Nephron (organoid): ENCODE data around the gene UBA1.
A peak's percentile ranks its signal among the peaks of the same experiment; 100 is the strongest.

Experiments used
- H3K27ac Mint-ChIP-seq, 3 experiments: 2 replicates each; pipeline ENCODE4 v1.8.0; 2020; ENCODE audit warnings: mixed read lengths in 3 of 3, mild to moderate bottlenecking in 2 of 3, moderate library complexity in 1 of 3
- H3K27me3 Mint-ChIP-seq: 2 replicates; pipeline ENCODE4 v1.8.0; 2021; ENCODE audit warnings: low read depth, mild to moderate bottlenecking, moderate library complexity, mixed read lengths
- H3K36me3 Mint-ChIP-seq: 2 replicates; pipeline ENCODE4 v1.8.0; 2020; ENCODE audit warnings: low read depth, mixed read lengths
- H3K4me1 Mint-ChIP-seq: 2 replicates; pipeline ENCODE4 v1.8.0; 2020; ENCODE audit warnings: mixed read lengths
- H3K4me3 Mint-ChIP-seq, 3 experiments: 2 replicates each; pipeline ENCODE4 v1.8.0; 2020; ENCODE audit warnings: mild to moderate bottlenecking in 3 of 3, mixed read lengths in 3 of 3, moderate library complexity in 2 of 3
- H3K9me3 Mint-ChIP-seq: 2 replicates; pipeline ENCODE4 v1.8.0; 2020; ENCODE audit warnings: mixed read lengths
- TF ChIP-seq, protein P1 (sequence below), 3 experiments: fragments of 200-600 bp; sonication (generic); IDR thresholded peaks; one replicate each; pipeline ENCODE4 v1.5.0; 2021; ENCODE audit warnings: antibody characterized with exemption in 3 of 3; ENCODE audit not compliant: unreplicated experiment in 3 of 3

UBA1 gene

DNA sequence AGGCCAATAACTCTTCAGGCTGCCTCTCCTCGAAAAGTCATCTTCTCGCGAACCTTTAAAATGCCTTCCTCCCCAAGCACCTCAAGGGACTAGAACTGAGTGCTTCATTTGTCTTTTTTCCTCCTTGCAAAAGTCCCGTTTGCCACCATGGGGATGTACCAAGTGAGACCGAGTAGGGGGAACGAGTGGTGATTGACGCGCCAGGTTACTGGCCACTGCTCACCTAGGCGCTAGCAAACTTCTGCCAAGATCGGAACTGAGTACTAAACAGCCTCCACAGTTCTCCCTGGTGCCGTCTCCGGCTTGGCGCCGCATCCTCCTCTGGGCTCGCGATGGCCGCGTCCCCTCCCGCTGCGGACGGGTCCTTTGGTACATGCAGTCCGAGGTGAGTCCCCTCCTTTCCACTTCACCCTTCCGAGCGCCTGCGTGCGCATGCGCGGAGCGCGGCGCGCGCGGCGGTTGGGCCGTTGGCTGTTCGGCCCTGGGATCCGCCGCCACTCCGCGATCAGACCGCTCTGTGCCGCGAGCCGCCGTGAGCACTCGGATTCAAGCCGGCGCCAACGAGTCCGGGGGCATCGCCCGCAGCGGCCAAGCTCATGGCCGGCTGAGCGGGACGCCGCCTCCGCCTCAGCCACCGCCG is 24.8 kb downstream of the UBA1 start, which contains the start of gene CDK16:
Gene CDK16 (plus strand): TSS at position 402 of the 640 bp plus-strand sequence. CDS start 4,877 bp downstream, outside the sequence.
- Mint-ChIP-seq H3K27me3 (no peaks in the 10 kb centered on the region), H3K4me3 (peak within 1 kb of the TSS; percentile 94 to 96 (median 94)), H3K9me3 (no peaks in the 10 kb centered on the region), H3K4me1 (peaks cover 32% of the 10 kb centered on the region), H3K36me3 (peaks cover 47% of the 10 kb centered on the region), H3K27ac (peak within 1 kb of the TSS; percentile 99 to 100 (median 99))
- TF ChIP-seq, protein P1, sequence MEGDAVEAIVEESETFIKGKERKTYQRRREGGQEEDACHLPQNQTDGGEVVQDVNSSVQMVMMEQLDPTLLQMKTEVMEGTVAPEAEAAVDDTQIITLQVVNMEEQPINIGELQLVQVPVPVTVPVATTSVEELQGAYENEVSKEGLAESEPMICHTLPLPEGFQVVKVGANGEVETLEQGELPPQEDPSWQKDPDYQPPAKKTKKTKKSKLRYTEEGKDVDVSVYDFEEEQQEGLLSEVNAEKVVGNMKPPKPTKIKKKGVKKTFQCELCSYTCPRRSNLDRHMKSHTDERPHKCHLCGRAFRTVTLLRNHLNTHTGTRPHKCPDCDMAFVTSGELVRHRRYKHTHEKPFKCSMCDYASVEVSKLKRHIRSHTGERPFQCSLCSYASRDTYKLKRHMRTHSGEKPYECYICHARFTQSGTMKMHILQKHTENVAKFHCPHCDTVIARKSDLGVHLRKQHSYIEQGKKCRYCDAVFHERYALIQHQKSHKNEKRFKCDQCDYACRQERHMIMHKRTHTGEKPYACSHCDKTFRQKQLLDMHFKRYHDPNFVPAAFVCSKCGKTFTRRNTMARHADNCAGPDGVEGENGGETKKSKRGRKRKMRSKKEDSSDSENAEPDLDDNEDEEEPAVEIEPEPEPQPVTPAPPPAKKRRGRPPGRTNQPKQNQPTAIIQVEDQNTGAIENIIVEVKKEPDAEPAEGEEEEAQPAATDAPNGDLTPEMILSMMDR (IDR thresholded peaks at IDR 0.05; ENCODE audit: unreplicated experiment in 3 of 3): no peak

DNA sequence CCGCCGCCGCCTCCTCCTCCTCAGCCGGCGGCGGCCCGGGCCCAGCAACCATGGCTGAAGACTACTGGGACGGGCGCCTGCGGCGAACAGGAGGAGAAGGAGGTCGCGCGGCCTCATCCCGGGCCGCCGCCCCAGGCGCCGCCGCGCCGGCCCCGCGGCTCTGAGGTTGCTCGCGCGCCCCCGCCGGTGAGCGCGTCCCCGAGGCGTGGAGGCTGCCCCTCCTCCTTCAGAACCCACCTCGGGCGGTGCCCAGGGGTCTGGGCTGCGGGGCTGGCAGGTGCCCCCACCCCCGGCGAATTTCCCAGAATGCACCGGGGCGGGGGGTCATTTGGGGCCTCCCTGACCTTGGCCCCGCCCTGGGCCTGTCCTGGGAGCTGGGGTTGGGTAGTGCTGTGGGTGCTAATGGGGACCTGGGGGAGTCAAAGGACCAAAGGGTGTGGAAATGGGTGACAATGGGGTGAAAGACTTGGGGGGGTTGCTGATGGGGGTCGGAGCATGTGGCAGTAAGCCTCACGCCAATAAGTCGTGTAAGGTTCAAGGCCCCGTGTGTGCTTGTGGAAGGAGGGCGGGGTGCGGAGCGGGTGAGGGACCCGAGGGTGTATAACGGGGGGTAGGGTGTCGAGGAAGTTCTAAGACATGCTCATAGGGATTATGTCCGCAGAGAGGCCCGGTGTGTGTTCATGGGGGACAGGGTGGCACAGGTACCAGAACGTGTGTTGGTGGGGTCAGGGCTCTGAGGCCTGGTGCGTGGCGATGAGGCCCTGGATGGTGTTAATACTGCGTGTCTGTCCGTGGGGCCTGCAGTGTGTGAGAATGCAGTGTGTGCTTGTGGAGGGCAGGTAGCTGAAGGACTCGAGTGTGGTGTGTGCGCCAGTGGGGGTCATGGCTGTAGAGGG is 25.5 kb downstream of the UBA1 start:
- H3K4me3 Mint-ChIP-seq: peak overlapping the region; percentile 91 to 96 (median 94)
- H3K36me3 Mint-ChIP-seq: peaks cover 45% of the 10 kb centered on the region
- H3K9me3 Mint-ChIP-seq: no peaks in the 10 kb centered on the region
- H3K27ac Mint-ChIP-seq: peak overlapping the region; percentile 84 to 99 (median 94)
- TF ChIP-seq, protein P1 (IDR thresholded peaks at IDR 0.05; ENCODE audit: unreplicated experiment in 3 of 3): no peak
- H3K27me3 Mint-ChIP-seq: no peaks in the 10 kb centered on the region
- peaks cover 32% of the 10 kb centered on the region for H3K4me1 Mint-ChIP-seq

DNA sequence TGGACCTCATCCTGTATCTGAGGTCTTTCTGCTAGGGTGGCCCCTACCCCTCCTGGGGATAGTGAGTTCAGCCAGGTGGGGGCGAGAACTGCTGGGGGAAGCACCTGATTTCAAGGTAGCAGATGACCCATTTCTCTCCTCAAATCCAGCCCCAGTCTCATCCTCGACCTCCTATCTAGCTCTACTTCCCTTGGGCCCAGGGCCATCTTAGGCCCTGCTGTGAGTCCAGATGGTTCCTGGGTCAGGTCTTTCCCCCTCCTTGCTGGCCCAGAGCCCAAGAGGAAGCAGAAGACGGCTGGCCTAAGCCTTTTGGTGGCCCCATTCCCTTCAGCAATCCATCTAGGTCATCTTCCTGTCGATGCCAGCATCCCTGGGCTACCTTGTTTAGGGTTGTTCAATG is 28.1 kb downstream of the UBA1 start:
- TF ChIP-seq, protein P1 (IDR thresholded peaks at IDR 0.05; ENCODE audit: unreplicated experiment in 3 of 3): no peak
- no peaks in the 10 kb centered on the region for H3K27me3 Mint-ChIP-seq
- H3K4me3 Mint-ChIP-seq: peak overlapping the region; percentile 15 to 45 (median 42)
- peaks cover 47% of the 10 kb centered on the region for H3K36me3 Mint-ChIP-seq
- H3K9me3 Mint-ChIP-seq: no peaks in the 10 kb centered on the region
- H3K4me1 Mint-ChIP-seq: peaks cover 24% of the 10 kb centered on the region
- no peak overlapping the region for H3K27ac Mint-ChIP-seq

DNA sequence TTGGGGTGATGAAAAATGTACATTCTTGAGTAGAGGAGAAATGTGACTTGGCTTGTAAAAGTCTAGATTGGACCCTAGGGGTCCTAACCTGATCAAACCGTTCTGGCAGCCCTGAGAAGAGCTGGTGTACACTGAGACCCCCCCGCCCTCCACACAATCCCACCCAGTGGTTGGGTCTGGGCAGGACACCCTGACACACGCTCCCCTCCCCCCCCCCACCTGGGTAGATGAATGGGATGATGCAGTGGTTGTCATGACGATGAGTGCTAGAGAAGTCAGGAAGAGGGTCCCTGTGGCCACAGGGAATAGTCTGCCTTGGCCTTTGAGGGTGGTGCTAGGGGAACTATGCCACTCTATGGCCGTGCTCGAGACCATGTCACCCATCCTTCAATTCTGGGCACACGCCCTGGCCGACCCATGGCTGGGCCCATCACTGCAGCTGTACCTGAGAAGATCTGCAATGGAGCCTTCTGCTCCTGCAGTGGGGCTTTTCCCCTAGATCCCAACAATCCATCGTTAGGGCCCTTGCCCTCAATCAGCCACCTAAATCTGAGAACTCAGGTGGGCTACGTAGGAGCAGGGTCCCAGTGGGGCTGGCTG is 29.2 kb downstream of the UBA1 start:
- TF ChIP-seq, protein P1 (IDR thresholded peaks at IDR 0.05; ENCODE audit: unreplicated experiment in 3 of 3): no peak
- Mint-ChIP-seq H3K4me1 (peaks cover 19% of the 10 kb centered on the region), H3K27me3 (no peaks in the 10 kb centered on the region), H3K27ac (no peak overlapping the region), H3K4me3 (peak overlapping the region in 1 of 3 experiments; percentile 29), H3K36me3 (peaks cover 55% of the 10 kb centered on the region), H3K9me3 (no peaks in the 10 kb centered on the region)

DNA sequence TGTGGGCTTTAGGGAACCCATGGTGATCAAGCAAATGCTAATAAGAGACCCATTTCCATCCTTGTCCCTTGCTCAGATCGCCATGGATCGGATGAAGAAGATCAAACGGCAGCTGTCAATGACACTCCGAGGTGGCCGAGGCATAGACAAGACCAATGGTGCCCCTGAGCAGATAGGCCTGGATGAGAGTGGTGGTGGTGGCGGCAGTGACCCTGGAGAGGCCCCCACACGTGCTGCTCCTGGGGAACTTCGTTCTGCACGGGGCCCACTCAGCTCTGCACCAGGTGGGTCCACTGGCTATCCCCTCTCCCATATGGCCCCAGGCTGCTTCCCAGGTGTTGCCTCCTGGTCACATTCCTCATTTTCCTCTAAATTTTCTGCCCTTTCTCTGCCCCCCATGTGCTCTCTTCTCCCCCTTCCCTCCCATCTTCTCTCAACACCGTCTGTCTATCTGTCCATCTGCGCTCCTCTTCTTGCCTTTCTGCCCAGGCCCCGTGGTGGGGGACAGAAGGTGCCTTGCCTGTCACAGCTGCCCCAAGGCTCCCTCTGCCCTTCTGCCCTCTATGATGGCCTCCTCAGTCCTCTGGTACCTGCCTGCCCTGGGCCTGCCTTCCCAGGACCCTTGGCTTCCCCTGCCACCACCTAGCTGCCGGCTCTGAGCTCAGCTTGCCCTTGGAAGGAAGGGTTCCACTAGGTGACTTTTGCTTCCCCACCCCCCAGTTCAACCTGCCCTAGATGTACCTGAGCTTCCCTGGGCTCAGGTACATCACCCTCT is 30.0 kb downstream of the UBA1 start:
- Mint-ChIP-seq H3K36me3 (peaks cover 63% of the 10 kb centered on the region), H3K27ac (no peak overlapping the region), H3K4me3 (no peak overlapping the region), H3K4me1 (peaks cover 19% of the 10 kb centered on the region), H3K27me3 (no peaks in the 10 kb centered on the region), H3K9me3 (no peaks in the 10 kb centered on the region)
- TF ChIP-seq, protein P1 (IDR thresholded peaks at IDR 0.05; ENCODE audit: unreplicated experiment in 3 of 3): no peak
